ENCODE results near the gene SYNRG.

- TF ChIP-seq TAF1 (IDR thresholded peaks at IDR 0.05; ENCODE audit: low read depth) (no peak), TEAD4 (IDR thresholded peaks at IDR 0.05) (no peak), CEBPB (IDR thresholded peaks at IDR 0.05) (no peak), ZBTB7A (IDR thresholded peaks at IDR 0.05; ENCODE audit: low read depth) (no peak), MAX (IDR thresholded peaks at IDR 0.05) (no peak), EGR1 (IDR thresholded peaks at IDR 0.05) (no peak)
Observed at GRCh38 chr17:37637956-37638355, 28.7 kb upstream of the SYNRG start.
